Measurements from ENCODE around the gene CCND1. TPM values are rescaled to one million over a fixed set of nuclear protein-coding genes. Genes with fewer than 3 reads are reported as not detected.

Gene CCND1
- total and polyA plus RNA-seq, 10 of the 15 experiments (the other 5 are each of a cell fraction or from before 2014, with no cell fraction given): 0.09 to 6.6 (median 0.59) TPM; not detected in 2

- ChIA-PET RAD21 (ENCODE audit: unreplicated experiment) (interaction anchor here (0.7 to 1.5 kb wide), 3 partner anchors 342 to 508 kb away, joined by 3 to 5 read pairs (median 5); no protein-coding TSS in a partner anchor), SMC1A (ENCODE audit: uncharacterized antibody, unreplicated experiment) (interaction anchor here (0.7 to 1.5 kb wide), 3 partner anchors 343 to 538 kb away, joined by 3 to 6 read pairs (median 3); no protein-coding TSS in a partner anchor), POLR2A (no interaction called here), CTCF (no interaction called here)
- DNase-seq (ENCODE audit: low read depth, low spot score): no peak
- Histone ChIP-seq H3K4me2 (ENCODE audit: control insufficient read depth, insufficient read depth) (no peak overlapping the region), H3K79me2 (ENCODE audit: control insufficient read depth, insufficient read depth, low read length) (no peaks in the 10 kb centered on the region), H4K20me1 (ENCODE audit: control insufficient read depth, insufficient read depth) (no peaks in the 10 kb centered on the region), H3K4me1 (ENCODE audit: control insufficient read depth, insufficient read depth, low read length) (peaks cover 21% of the 10 kb centered on the region), H3K4me3 (peak overlapping the region; percentile 16; the same call in 1 of the 2 replicates), H3K36me3 (ENCODE audit: control insufficient read depth in 2 of 2, insufficient read depth in 2 of 2, low read length in 1 of 2) (no peaks in the 10 kb centered on the region), H2AFZ (ENCODE audit: control insufficient read depth, low read depth, low read length) (no peak overlapping the region), H3K9me3 (replicated peaks; ENCODE audit: control insufficient read depth, insufficient read depth, low read length) (no peaks in the 10 kb centered on the region), H3K27ac (ENCODE audit: control insufficient read depth, insufficient read depth) (no peak overlapping the region), H3K27me3 (replicated peaks in 1 of 2; ENCODE audit: control insufficient read depth in 2 of 2, insufficient read depth in 2 of 2, low read length in 1 of 2) (peaks cover 21 to 40% of the 10 kb centered on the region in 2 experiments), H3K9ac (ENCODE audit: control insufficient read depth, insufficient read depth, low read length) (no peak overlapping the region)
- intact Hi-C loops (cut with micrococcal nuclease; ENCODE audit: unreplicated experiment) (loop anchor here (5.0 kb wide), 1 partner anchor 428 kb away; no protein-coding TSS in a partner anchor), in situ Hi-C loops (cut with MboI) (loop anchor here (5.0 kb wide), 1 partner anchor 348 kb away; the partner anchor contains the start of gene MYEOV)
- ATAC-seq: no peak
- no TSS peak for BruUV-seq (replicated peaks)
- 2% methylated on average over 9 of the region's 9 CpGs for WGBS (ENCODE audit: insufficient coverage, insufficient replicate concordance, low lambda C conversion rate, missing lambda C conversion rate)
- TF ChIP-seq BMI1 (IDR thresholded peaks at IDR 0.05; ENCODE audit: borderline replicate concordance): peak; percentile 68
- TF ChIP-seq RBBP5 (conservative IDR thresholded peaks at IDR 0.05): no peak
- FAIRE-seq: no peak
Measured at GRCh38 chr11:69639831-69640230, 1.1 kb upstream of the CCND1 start.

DNA sequence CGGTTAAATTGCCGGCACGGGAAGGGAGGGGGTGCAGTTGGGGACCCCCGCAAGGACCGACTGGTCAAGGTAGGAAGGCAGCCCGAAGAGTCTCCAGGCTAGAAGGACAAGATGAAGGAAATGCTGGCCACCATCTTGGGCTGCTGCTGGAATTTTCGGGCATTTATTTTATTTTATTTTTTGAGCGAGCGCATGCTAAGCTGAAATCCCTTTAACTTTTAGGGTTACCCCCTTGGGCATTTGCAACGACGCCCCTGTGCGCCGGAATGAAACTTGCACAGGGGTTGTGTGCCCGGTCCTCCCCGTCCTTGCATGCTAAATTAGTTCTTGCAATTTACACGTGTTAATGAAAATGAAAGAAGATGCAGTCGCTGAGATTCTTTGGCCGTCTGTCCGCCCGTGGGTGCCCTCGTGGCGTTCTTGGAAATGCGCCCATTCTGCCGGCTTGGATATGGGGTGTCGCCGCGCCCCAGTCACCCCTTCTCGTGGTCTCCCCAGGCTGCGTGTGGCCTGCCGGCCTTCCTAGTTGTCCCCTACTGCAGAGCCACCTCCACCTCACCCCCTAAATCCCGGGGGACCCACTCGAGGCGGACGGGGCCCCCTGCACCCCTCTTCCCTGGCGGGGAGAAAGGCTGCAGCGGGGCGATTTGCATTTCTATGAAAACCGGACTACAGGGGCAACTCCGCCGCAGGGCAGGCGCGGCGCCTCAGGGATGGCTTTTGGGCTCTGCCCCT lies 529 bp upstream of the CCND1 start:
- ChIA-PET RAD21 (ENCODE audit: unreplicated experiment) (interaction anchor here (2.4 kb wide), 1 partner anchor 364 kb away, joined by 8 read pairs; no protein-coding TSS in a partner anchor), POLR2A (no interaction called here), CTCF (interaction anchor here (1.1 to 1.8 kb wide), 3 partner anchors 348 to 539 kb away, joined by 3 to 4 read pairs (median 3); no protein-coding TSS in a partner anchor), SMC1A (ENCODE audit: uncharacterized antibody, unreplicated experiment) (interaction anchor here (0.8 to 1.2 kb wide), 2 partner anchors 344 to 539 kb away, joined by 3 read pairs; no protein-coding TSS in a partner anchor)
- Histone ChIP-seq H3K4me3 (peak overlapping the region; percentile 27; the same call in 1 of the 2 replicates), H3K27me3 (replicated peaks in 1 of 2; ENCODE audit: control insufficient read depth in 2 of 2, insufficient read depth in 2 of 2, low read length in 1 of 2) (peaks cover 21 to 40% of the 10 kb centered on the region in 2 experiments), H3K4me2 (ENCODE audit: control insufficient read depth, insufficient read depth) (peak overlapping the region; percentile 31; the same call in 1 of the 2 replicates), H3K79me2 (ENCODE audit: control insufficient read depth, insufficient read depth, low read length) (no peaks in the 10 kb centered on the region), H3K9ac (ENCODE audit: control insufficient read depth, insufficient read depth, low read length) (no peak overlapping the region), H4K20me1 (ENCODE audit: control insufficient read depth, insufficient read depth) (no peaks in the 10 kb centered on the region), H2AFZ (ENCODE audit: control insufficient read depth, low read depth, low read length) (no peak overlapping the region), H3K27ac (ENCODE audit: control insufficient read depth, insufficient read depth) (no peak overlapping the region), H3K4me1 (ENCODE audit: control insufficient read depth, insufficient read depth, low read length) (peaks cover 21% of the 10 kb centered on the region), H3K36me3 (ENCODE audit: control insufficient read depth in 2 of 2, insufficient read depth in 2 of 2, low read length in 1 of 2) (no peaks in the 10 kb centered on the region), H3K9me3 (replicated peaks; ENCODE audit: control insufficient read depth, insufficient read depth, low read length) (no peaks in the 10 kb centered on the region)
- no peak for DNase-seq (ENCODE audit: low read depth, low spot score)
- TF ChIP-seq IKZF1 (conservative IDR thresholded peaks at IDR 0.05) (peak; percentile 4; the same call in 1 of the 2 replicates), MTA2 (IDR thresholded peaks at IDR 0.05; ENCODE audit: low read depth) (no peak), DPF2 (IDR thresholded peaks at IDR 0.05) (0 out of 2 replicates have a peak, but pooled peaks have one; percentile 32), ZNF274 (IDR thresholded peaks at IDR 0.05; ENCODE audit: insufficient read depth, insufficient read length) (no peak), EZH2 (IDR thresholded peaks at IDR 0.05; ENCODE audit: borderline replicate concordance, control insufficient read depth, low read depth, low read length) (peak; percentile 32; the same call in 1 of the 2 replicates), MEF2B (IDR thresholded peaks at IDR 0.05; ENCODE audit: partially characterized antibody, poor library complexity, severe bottlenecking) (peak; percentile 40)
- intact Hi-C loops (cut with micrococcal nuclease; ENCODE audit: unreplicated experiment) (loop anchor here (5.0 kb wide), 1 partner anchor 428 kb away; no protein-coding TSS in a partner anchor), in situ Hi-C loops (cut with MboI) (loop anchor here (5.0 kb wide), 1 partner anchor 348 kb away; the partner anchor contains the start of gene MYEOV)
- no TSS peak for BruUV-seq (replicated peaks)
- FAIRE-seq: no peak
- WGBS (ENCODE audit: insufficient coverage, insufficient replicate concordance, low lambda C conversion rate, missing lambda C conversion rate): 1% methylated on average over 42 of the region's 43 CpGs
- no peak for ATAC-seq
